CD4-positive, alpha-beta T cell treated with Interleukin-21 for 1 hour (primary cell): ENCODE data around the gene ZSCAN32.

ENCODE experiments used
- DNase-seq: peaks from one replicate; pipeline ENCODE4 v3.0.0-alpha.2; 2020

ZSCAN32 gene

GRCh38 chr16:3400779-3401688 is at the start of gene ZSCAN32, which contains the start of gene ZNF174:
Gene ZSCAN32, minus strand, starts transcription at chr16:3401004. Its CDS starts 3,447 bp downstream, at chr16:3397557.
Gene ZNF174, plus strand, starts transcription at chr16:3401215. Its CDS starts 790 bp downstream, at chr16:3402005.
- peak; percentile 99 for DNase-seq

- peak; percentile 38 for DNase-seq
Observed at GRCh38 chr16:3444032-3444388, 43.2 kb upstream of the ZSCAN32 start.

- DNase-seq = peak; percentile 91
Observed at GRCh38 chr16:3443108-3444031, 42.6 kb upstream of the ZSCAN32 start, which contains the start of the genes NAA60 and ZNF597. Gene NAA60, plus strand, starts transcription at chr16:3443680. Its CDS starts 32,548 bp downstream, at chr16:3476228. Gene ZNF597, minus strand, starts transcription at chr16:3443504. Its CDS starts 351 bp downstream, at chr16:3443153.

GRCh38 chr16:3439637-3440036 is 38.8 kb upstream of the ZSCAN32 start:
- DNase-seq = no peak

GRCh38 chr16:3434373-3434772 is 33.6 kb upstream of the ZSCAN32 start:
- no peak for DNase-seq

- peak; percentile 59 for DNase-seq
Observed at GRCh38 chr16:3431779-3432219, 31.0 kb upstream of the ZSCAN32 start.

GRCh38 chr16:3413730-3414379 is 13.1 kb upstream of the ZSCAN32 start:
- DNase-seq = no peak

- DNase-seq = no peak
Observed at GRCh38 chr16:3408561-3409197, 7.9 kb upstream of the ZSCAN32 start.

GRCh38 chr16:3401719-3402397 is 1.1 kb upstream of the ZSCAN32 start:
- DNase-seq = no peak

GRCh38 chr16:3400446-3400778 is 392 bp downstream of the ZSCAN32 start:
- DNase-seq = no peak

GRCh38 chr16:3389663-3390338 is 11.0 kb downstream of the ZSCAN32 start:
- DNase-seq = no peak

GRCh38 chr16:3388325-3388724 is 12.5 kb downstream of the ZSCAN32 start:
- DNase-seq = no peak

GRCh38 chr16:3383045-3383448 is 17.8 kb downstream of the ZSCAN32 start:
- no peak for DNase-seq

GRCh38 chr16:3377917-3378316 is 22.9 kb downstream of the ZSCAN32 start:
- DNase-seq = no peak

GRCh38 chr16:3375680-3376079 is 25.1 kb downstream of the ZSCAN32 start:
- no peak for DNase-seq

GRCh38 chr16:3369073-3369472 is 31.7 kb downstream of the ZSCAN32 start:
- no peak for DNase-seq

- DNase-seq = peak; percentile 91
Observed at GRCh38 chr16:3364774-3365427, 35.9 kb downstream of the ZSCAN32 start.

GRCh38 chr16:3363793-3364192 is 37.0 kb downstream of the ZSCAN32 start:
- no peak for DNase-seq

- DNase-seq = no peak
Observed at GRCh38 chr16:3362931-3363330, 37.9 kb downstream of the ZSCAN32 start.

GRCh38 chr16:3358871-3359270 is 41.9 kb downstream of the ZSCAN32 start:
- DNase-seq = no peak
